HUES6 (cell line): ENCODE measurements around the gene RNASE8.
"Not testable (repeated sequence)": the region's sequence is repeated elsewhere in the genome, so short reads cannot be mapped to it uniquely, and the experiment has no call there.

ENCODE experiments used
- H3K27ac ChIP-seq: 2 replicates; pipeline ENCODE4 v1.7.0; 2013; ENCODE audit warnings: low read depth, mild to moderate bottlenecking, low read length, inconsistent platforms
- H3K27me3 ChIP-seq: 2 replicates; pipeline ENCODE4 v1.6.1; 2013; ENCODE audit warnings: low read length; ENCODE audit not compliant: control insufficient read depth, insufficient read depth
- H3K36me3 ChIP-seq: 2 replicates; pipeline ENCODE4 v1.6.1; 2013; ENCODE audit warnings: low read length; ENCODE audit not compliant: control insufficient read depth, insufficient read depth
- H3K4me1 ChIP-seq: 2 replicates; pipeline ENCODE4 v1.6.1; 2013; ENCODE audit warnings: low read length; ENCODE audit not compliant: control insufficient read depth, insufficient read depth
- H3K4me3 ChIP-seq: 2 replicates; pipeline ENCODE4 v1.5.1; 2013; ENCODE audit warnings: low read depth, low read length
- H3K9ac ChIP-seq: one replicate; pipeline ENCODE4 v1.6.1; 2013; ENCODE audit warnings: mild to moderate bottlenecking, low read length
- H3K9me3 ChIP-seq: 2 replicates; pipeline ENCODE4 v1.6.1; 2013; ENCODE audit warnings: low read depth, low read length; ENCODE audit not compliant: control insufficient read depth, insufficient read depth

Gene RNASE8

GRCh38 chr14:21030531-21030930, 27.1 kb upstream of the RNASE8 start:
- H3K36me3 ChIP-seq, result no peaks in the 10 kb centered on the region
- no peaks in the 10 kb centered on the region for H3K9me3 ChIP-seq
- H3K27me3 ChIP-seq, result peaks cover 3% of the 10 kb centered on the region; the same call in 1 of the 2 replicates
- H3K4me1 ChIP-seq, result peaks cover 16% of the 10 kb centered on the region
- H3K27ac ChIP-seq, result no peak overlapping the region
- H3K4me3 ChIP-seq, result no peak overlapping the region
- no peak overlapping the region for H3K9ac ChIP-seq

- H3K4me1 ChIP-seq, result no peaks in the 10 kb centered on the region
- no peak overlapping the region for H3K27ac ChIP-seq
- H3K4me3 ChIP-seq, result no peak overlapping the region
- peaks cover 5% of the 10 kb centered on the region; the same call in 1 of the 2 replicates for H3K27me3 ChIP-seq
- no peaks in the 10 kb centered on the region for H3K36me3 ChIP-seq
- no peak overlapping the region for H3K9ac ChIP-seq
- H3K9me3 ChIP-seq, result no peaks in the 10 kb centered on the region
These were observed 25.1 kb upstream of the RNASE8 start for GRCh38 chr14:21032326-21033132.

- Histone ChIP-seq H3K4me3 (no peak overlapping the region), H3K9ac (no peak overlapping the region), H3K27ac (no peak overlapping the region), H3K9me3 (no peaks in the 10 kb centered on the region), H3K36me3 (no peaks in the 10 kb centered on the region), H3K4me1 (no peaks in the 10 kb centered on the region), H3K27me3 (peaks cover 5% of the 10 kb centered on the region; the same call in 1 of the 2 replicates)
These were observed 24.4 kb upstream of the RNASE8 start for GRCh38 chr14:21033133-21033698.

- H3K27me3 ChIP-seq, result peaks cover 5% of the 10 kb centered on the region; the same call in 1 of the 2 replicates
- H3K36me3 ChIP-seq, result no peaks in the 10 kb centered on the region
- H3K4me3 ChIP-seq, result no peak within 1 kb of the TSS
- no peaks in the 10 kb centered on the region for H3K9me3 ChIP-seq
- no peak within 1 kb of the TSS for H3K9ac ChIP-seq
- peaks cover 14% of the 10 kb centered on the region for H3K4me1 ChIP-seq
- no peak within 1 kb of the TSS for H3K27ac ChIP-seq
These were observed 22.9 kb upstream of the RNASE8 start, which contains the start of gene RNASE13 for GRCh38 chr14:21034707-21035106. Gene RNASE13 (minus strand): TSS chr14:21034807. CDS start chr14:21034288, 519 bp downstream.

- Histone ChIP-seq H3K27ac (no peak overlapping the region), H3K9ac (no peak overlapping the region), H3K9me3 (no peaks in the 10 kb centered on the region), H3K36me3 (no peaks in the 10 kb centered on the region), H3K27me3 (0 out of 2 replicates have a peak, but pooled peaks cover 5% of the 10 kb centered on the region), H3K4me3 (no peak overlapping the region), H3K4me1 (peaks cover 22% of the 10 kb centered on the region)
These were observed 20.9 kb upstream of the RNASE8 start for GRCh38 chr14:21036751-21037150.

GRCh38 chr14:21037156-21037555, 20.5 kb upstream of the RNASE8 start:
- H3K27ac ChIP-seq, result no peak overlapping the region
- H3K27me3 ChIP-seq, result 0 out of 2 replicates have a peak, but pooled peaks cover 4% of the 10 kb centered on the region
- H3K36me3 ChIP-seq, result no peaks in the 10 kb centered on the region
- no peaks in the 10 kb centered on the region for H3K9me3 ChIP-seq
- no peak overlapping the region for H3K9ac ChIP-seq
- peaks cover 22% of the 10 kb centered on the region for H3K4me1 ChIP-seq
- H3K4me3 ChIP-seq, result no peak overlapping the region

GRCh38 chr14:21038441-21039422, 18.9 kb upstream of the RNASE8 start:
- Histone ChIP-seq H3K27ac (no peak overlapping the region), H3K27me3 (0 out of 2 replicates have a peak, but pooled peaks cover 2% of the 10 kb centered on the region), H3K4me1 (peaks cover 22% of the 10 kb centered on the region), H3K9me3 (no peaks in the 10 kb centered on the region), H3K9ac (no peak overlapping the region), H3K4me3 (no peak overlapping the region), H3K36me3 (no peaks in the 10 kb centered on the region)

- Histone ChIP-seq H3K27ac (no peak overlapping the region), H3K27me3 (0 out of 2 replicates have a peak, but pooled peaks cover 2% of the 10 kb centered on the region), H3K4me1 (peaks cover 22% of the 10 kb centered on the region), H3K9ac (no peak overlapping the region), H3K36me3 (no peaks in the 10 kb centered on the region), H3K4me3 (no peak overlapping the region), H3K9me3 (no peaks in the 10 kb centered on the region)
These were observed 17.8 kb upstream of the RNASE8 start for GRCh38 chr14:21039585-21040369.

- Histone ChIP-seq H3K4me1 (peaks cover 22% of the 10 kb centered on the region), H3K36me3 (no peaks in the 10 kb centered on the region), H3K27ac (no peak overlapping the region), H3K27me3 (0 out of 2 replicates have a peak, but pooled peaks cover 2% of the 10 kb centered on the region), H3K4me3 (no peak overlapping the region), H3K9ac (no peak overlapping the region), H3K9me3 (no peaks in the 10 kb centered on the region)
These were observed 17.2 kb upstream of the RNASE8 start for GRCh38 chr14:21040370-21040925.

- H3K27ac ChIP-seq, H3K9me3 ChIP-seq, H3K36me3 ChIP-seq, H3K9ac ChIP-seq, H3K4me3 ChIP-seq, H3K27me3 ChIP-seq: not testable (repeated sequence)
- peaks cover 22% of the 10 kb centered on the region for H3K4me1 ChIP-seq
These were observed 16.7 kb upstream of the RNASE8 start for GRCh38 chr14:21040941-21041340.
